HS-5 (cell line): ENCODE data around the gene RABGAP1.

Experiments used
- DNase-seq: peaks from one replicate; pipeline ENCODE4 v3.0.0-alpha.2; 2012; ENCODE audit warnings: low read depth

Gene RABGAP1

GRCh38 chr9:123049589-123050222 lies 108.9 kb downstream of the RABGAP1 start:
- no peak for DNase-seq

GRCh38 chr9:123053046-123053445 lies 112.2 kb downstream of the RABGAP1 start:
- no peak for DNase-seq

GRCh38 chr9:123053711-123054110 lies 112.9 kb downstream of the RABGAP1 start:
- no peak for DNase-seq

GRCh38 chr9:123058834-123059233 lies 118.0 kb downstream of the RABGAP1 start:
- DNase-seq: peak; percentile 24

- DNase-seq: no peak
These were observed 118.8 kb downstream of the RABGAP1 start for GRCh38 chr9:123059472-123060220.

GRCh38 chr9:123061216-123061615 lies 120.4 kb downstream of the RABGAP1 start:
- no peak for DNase-seq

GRCh38 chr9:123062351-123063176 lies 121.7 kb downstream of the RABGAP1 start:
- no peak for DNase-seq

GRCh38 chr9:123063177-123063598 lies 122.4 kb downstream of the RABGAP1 start:
- no peak for DNase-seq

GRCh38 chr9:123063896-123064295 lies 123.1 kb downstream of the RABGAP1 start:
- no peak for DNase-seq

- no peak for DNase-seq
These were observed 123.9 kb downstream of the RABGAP1 start for GRCh38 chr9:123064716-123065115.

DNA sequence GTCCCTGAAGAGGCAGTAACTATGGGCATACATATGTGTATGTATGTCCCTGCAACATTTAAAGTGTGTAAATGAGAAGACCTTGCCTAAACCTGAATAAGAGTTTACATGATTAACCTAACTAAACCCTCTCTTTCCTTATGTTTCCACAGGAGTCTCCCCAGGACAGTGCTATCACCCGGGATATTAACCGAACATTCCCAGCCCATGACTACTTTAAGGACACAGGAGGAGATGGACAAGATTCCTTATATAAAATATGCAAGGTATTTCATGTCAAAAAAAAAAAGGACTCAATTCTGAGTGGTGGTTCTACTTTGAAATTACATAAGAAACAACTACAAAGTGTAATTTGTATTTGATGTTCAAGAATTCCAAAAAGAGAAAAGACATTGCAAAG lies 124.4 kb downstream of the RABGAP1 start:
- DNase-seq: no peak

DNA sequence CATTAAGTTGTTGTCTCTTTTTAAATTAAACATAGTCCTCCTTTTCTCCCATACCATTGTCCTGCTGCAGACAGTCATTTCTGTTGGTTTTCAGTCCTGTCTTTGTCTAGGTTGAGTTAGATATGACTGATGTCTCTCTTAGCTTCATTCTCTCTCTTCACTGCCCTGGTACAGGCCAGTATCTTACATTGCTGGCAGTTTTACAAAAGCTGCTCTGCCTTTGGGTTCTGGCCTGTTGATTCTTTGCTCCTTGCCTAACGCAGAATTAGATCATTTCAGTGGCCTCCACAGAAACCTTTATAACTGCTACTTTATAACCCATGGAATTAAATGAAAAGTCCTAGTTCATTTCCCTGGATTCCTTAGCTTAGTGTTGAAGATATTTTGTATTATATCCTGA lies 126.3 kb downstream of the RABGAP1 start:
- DNase-seq: no peak

DNA sequence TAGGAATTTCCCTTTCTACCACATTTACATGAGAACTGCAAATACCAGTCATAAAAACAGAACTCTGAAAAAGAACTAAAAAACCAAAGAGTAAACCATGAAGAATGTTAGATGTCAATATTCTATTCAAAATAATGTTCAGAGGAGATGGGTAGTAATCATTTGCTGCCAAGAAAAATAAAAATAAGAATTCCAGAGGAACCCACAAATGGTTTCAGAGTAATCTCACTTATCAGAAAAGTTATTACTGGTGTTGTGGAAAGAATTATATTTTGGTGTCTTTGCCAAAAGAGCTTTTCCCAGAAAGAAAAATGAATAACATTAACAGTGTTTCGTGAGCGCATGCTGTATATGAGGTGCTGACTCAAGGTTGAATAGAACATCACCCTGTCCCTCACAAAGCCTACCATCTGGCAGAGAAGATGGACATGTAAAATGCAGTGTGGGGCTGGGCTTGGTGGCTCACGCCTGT lies 128.2 kb downstream of the RABGAP1 start:
- peak; percentile 10 for DNase-seq

GRCh38 chr9:123070198-123070597 lies 129.4 kb downstream of the RABGAP1 start:
- DNase-seq: no peak

GRCh38 chr9:123072407-123072995 lies 131.7 kb downstream of the RABGAP1 start:
- DNase-seq: no peak

- no peak for DNase-seq
These were observed 132.6 kb downstream of the RABGAP1 start for GRCh38 chr9:123073441-123073840.

DNA sequence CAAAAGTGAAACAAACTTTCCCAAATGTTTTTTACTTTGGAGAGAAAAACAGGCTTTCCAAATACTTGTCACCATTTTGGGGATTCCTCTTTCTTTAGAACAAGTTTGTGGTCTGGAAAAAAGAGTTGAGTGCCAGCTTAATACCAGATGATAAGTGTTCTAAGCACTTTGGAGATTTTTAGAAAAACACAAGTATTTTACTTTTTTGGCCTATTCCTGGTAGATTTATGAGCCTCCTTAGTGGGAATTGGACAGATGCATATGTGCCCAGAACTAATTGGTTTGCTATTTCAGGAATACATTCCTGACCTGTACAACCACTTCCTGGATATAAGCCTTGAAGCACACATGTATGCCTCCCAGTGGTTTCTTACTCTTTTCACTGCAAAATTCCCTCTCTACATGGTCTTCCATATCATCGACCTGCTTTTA lies 133.2 kb downstream of the RABGAP1 start:
- DNase-seq: peak; percentile 30

DNA sequence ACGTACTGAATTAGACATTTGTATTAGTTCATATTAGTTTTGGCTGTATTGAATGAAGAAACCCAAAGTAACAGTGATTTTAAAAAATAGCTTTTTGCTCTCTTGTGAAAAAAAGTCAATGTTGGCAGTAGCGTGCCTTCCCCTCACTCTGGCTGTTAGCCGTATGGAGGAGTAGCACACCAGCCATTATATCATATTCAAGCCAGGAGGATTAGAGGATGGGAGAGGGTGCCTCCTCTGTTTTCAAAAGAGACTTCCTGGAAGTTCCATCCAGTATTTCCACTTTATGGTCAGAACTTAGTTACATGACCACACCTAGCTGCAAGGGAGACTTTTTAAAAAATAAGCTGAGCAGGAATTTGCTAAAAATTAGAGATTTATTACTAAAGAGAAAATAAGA lies 133.8 kb downstream of the RABGAP1 start:
- no peak for DNase-seq

- no peak for DNase-seq
These were observed 139.6 kb downstream of the RABGAP1 start for GRCh38 chr9:123080444-123080843.

- DNase-seq: no peak
These were observed 141.0 kb downstream of the RABGAP1 start for GRCh38 chr9:123081824-123082223.

DNA sequence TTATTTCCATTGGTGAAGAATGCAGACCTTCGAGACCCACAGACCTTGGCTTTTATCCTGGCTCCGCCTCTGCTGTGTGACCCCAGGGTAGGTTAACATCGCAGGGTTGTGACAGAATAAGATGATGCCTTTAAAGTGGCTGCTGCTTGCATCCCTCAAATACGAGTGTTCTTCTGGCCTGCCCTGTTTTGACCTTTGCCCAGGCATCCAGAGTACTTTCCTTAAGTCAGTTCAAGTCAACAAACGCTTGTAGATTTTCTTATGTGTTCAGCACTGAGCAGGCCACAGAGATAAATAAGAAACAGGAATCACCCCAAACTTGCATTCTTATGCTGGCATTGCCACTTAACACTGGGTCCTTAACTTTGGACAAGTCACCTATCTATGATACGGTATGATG lies 142.9 kb downstream of the RABGAP1 start:
- no peak for DNase-seq

GRCh38 chr9:123084256-123084655 lies 143.4 kb downstream of the RABGAP1 start:
- DNase-seq: no peak
